ENCODE measurements around the gene GSTT4.

GSTT4 gene

GRCh38 chr22:24008381-24009226 is 3.4 kb upstream of the GSTT4 start:
- Histone ChIP-seq H3K4me3 (ENCODE audit: low read depth, low read length) (no peak overlapping the region), H3K4me1 (no peaks in the 10 kb centered on the region), H3K9me3 (no peaks in the 10 kb centered on the region), H3K36me3 (no peaks in the 10 kb centered on the region), H3K27me3 (no peaks in the 10 kb centered on the region)
- DNase-seq = no peak
- TF ChIP-seq CTCF (IDR thresholded peaks at IDR 0.05; ENCODE audit: low read depth, low read length) = no peak

- no peak for TF ChIP-seq CTCF (IDR thresholded peaks at IDR 0.05; ENCODE audit: low read depth, low read length)
- DNase-seq = no peak
- H3K27me3 ChIP-seq = no peaks in the 10 kb centered on the region
Observed at GRCh38 chr22:24008022-24008283, 2.7 kb upstream of the GSTT4 start.

GRCh38 chr22:24007253-24008021 is 2.2 kb upstream of the GSTT4 start:
- no peaks in the 10 kb centered on the region for H3K36me3 ChIP-seq
- no peaks in the 10 kb centered on the region for H3K9me3 ChIP-seq
- no peak for TF ChIP-seq CTCF (IDR thresholded peaks at IDR 0.05; ENCODE audit: low read depth, low read length)
- no peak for DNase-seq
- H3K4me3 ChIP-seq (ENCODE audit: low read depth, low read length) = no peak overlapping the region
- H3K27me3 ChIP-seq = no peaks in the 10 kb centered on the region
- H3K4me1 ChIP-seq = no peaks in the 10 kb centered on the region

More at GRCh38 chr22:24008022-24008283, 2.7 kb upstream of the GSTT4 start:
- Histone ChIP-seq H3K9me3 (no peaks in the 10 kb centered on the region), H3K4me3 (ENCODE audit: low read depth, low read length) (no peak overlapping the region), H3K36me3 (no peaks in the 10 kb centered on the region), H3K4me1 (no peaks in the 10 kb centered on the region)

GRCh38 chr22:24006914-24007214 is 1.6 kb upstream of the GSTT4 start:
- H3K4me1 ChIP-seq = no peaks in the 10 kb centered on the region
- no peaks in the 10 kb centered on the region for H3K36me3 ChIP-seq
- no peaks in the 10 kb centered on the region for H3K27me3 ChIP-seq
- no peak for TF ChIP-seq CTCF (IDR thresholded peaks at IDR 0.05; ENCODE audit: low read depth, low read length)
- no peak for DNase-seq
- H3K9me3 ChIP-seq = no peaks in the 10 kb centered on the region
- no peak overlapping the region for H3K4me3 ChIP-seq (ENCODE audit: low read depth, low read length)

- H3K4me3 ChIP-seq (ENCODE audit: low read depth, low read length) = no peak overlapping the region
- no peaks in the 10 kb centered on the region for H3K27me3 ChIP-seq
- no peaks in the 10 kb centered on the region for H3K36me3 ChIP-seq
- no peak for DNase-seq
- H3K4me1 ChIP-seq = no peaks in the 10 kb centered on the region
- no peak for TF ChIP-seq CTCF (IDR thresholded peaks at IDR 0.05; ENCODE audit: low read depth, low read length)
- no peaks in the 10 kb centered on the region for H3K9me3 ChIP-seq
Observed at GRCh38 chr22:24006207-24006913, 1.1 kb upstream of the GSTT4 start.
